GM18505 (cell line): Measurements from ENCODE around the gene TSPAN16.

Experiments used
- ATAC-seq: cut with Tn5 transposase; IDR thresholded peaks from one replicate; pipeline ENCODE4 v1.9.1; 2021; ENCODE audit not compliant: unreplicated experiment
- POLR2A ChIP-seq: IDR thresholded peaks from 4 replicates; pipeline ENCODE4 v1.6.1; 2011; ENCODE audit warnings: borderline replicate concordance; ENCODE audit not compliant: insufficient read depth, insufficient read length; ENCODE audit errors: extremely low read depth

The TSPAN16 gene, protein sequence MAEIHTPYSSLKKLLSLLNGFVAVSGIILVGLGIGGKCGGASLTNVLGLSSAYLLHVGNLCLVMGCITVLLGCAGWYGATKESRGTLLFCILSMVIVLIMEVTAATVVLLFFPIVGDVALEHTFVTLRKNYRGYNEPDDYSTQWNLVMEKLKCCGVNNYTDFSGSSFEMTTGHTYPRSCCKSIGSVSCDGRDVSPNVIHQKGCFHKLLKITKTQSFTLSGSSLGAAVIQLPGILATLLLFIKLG

DNA sequence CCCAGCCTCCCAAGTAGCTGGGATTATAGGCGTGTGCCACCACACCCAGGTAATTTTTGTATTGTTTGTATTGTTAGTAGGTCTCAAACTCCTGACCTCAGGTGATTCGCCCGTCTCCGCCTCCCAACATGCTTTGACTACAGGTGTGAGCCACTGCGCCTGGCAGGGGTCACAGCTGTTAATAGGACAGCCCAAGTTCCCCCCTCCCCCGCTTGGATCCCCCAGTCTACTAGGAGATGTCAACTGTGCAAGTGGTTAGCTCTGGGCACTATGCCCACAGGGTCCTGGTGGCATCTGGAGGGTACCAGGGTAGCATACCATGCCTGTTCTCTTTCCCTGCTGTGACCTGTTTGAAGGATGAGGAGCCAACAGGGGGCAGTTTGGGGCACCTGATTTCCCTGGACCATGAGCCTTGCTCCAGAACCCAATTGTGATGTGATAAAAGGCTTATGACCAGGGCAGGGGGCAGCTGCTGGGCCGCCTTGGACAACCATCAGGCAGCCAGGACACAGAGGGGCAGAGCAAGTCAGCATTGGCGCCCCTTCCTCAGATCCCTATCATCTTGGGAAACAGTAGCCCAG, at the start of gene TSPAN16:
TSPAN16 (plus strand) TSS at position 496 of the 581 bp plus-strand sequence. CDS start 138 bp downstream, outside the sequence.
- ATAC-seq = no peak

DNA sequence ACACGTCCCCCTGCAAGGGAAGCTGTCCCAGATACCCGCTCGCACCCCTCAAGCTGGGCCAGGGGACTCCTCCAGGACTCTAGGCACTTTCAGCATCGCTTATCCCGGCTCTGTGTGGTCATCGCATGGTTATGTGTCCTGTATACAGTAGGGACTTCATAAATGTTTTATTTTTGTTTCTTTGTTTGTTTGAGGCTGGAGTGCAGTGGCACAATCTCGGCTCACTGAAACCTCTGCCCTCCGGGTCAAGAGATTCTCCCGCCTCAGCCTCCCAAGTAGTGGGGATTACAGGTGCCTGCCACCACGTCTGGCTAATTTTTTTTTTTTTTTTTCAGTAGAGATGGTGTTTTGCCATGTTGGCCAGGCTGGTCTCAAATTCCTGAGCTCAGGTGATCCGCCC, 49.0 kb upstream of the TSPAN16 start:
- TF ChIP-seq POLR2A = no peak
- ATAC-seq = no peak

More for the DNA sequence above, at the start of gene TSPAN16:
- no peak for TF ChIP-seq POLR2A

DNA sequence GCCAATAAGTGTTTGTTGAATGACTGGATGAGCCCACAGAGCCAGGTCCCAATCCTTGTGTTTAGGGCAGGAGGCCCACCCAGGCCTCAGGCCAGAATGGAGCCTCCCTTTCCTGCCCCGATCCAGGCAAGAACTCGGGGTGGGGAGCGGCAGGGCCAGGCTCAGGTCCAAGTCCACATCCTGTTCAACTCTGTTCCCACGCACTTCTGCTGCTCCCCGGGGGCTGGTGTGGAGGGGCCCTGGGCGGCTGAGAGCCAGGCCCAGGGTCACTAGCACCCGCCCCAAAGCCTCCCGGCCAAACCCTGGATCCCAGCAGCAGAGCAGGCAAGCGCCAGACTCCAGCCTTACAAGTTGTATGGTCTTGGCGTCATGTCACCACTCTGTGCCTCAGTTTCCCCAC, 48.6 kb upstream of the TSPAN16 start:
- ATAC-seq = no peak
- TF ChIP-seq POLR2A = no peak

DNA sequence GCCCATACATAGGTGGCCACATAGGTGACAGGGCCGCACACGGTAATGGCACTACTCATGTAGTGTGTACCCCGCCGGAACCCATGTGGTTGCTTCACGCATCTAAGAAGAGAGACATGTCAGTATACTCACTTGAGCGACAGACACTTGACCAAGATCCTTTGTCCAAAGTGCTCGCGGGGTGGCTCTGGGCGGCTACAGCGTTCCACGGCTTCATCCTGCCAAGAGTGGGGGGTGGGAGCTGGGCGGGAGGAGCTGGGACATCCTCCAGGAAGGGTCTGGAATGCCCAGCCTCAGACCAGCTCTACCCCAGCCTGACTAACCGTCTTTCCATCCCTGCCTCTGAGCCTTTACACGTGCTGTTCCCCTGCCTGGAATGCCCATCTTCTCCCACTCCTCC, 48.0 kb upstream of the TSPAN16 start:
- ATAC-seq = no peak
- TF ChIP-seq POLR2A = no peak

DNA sequence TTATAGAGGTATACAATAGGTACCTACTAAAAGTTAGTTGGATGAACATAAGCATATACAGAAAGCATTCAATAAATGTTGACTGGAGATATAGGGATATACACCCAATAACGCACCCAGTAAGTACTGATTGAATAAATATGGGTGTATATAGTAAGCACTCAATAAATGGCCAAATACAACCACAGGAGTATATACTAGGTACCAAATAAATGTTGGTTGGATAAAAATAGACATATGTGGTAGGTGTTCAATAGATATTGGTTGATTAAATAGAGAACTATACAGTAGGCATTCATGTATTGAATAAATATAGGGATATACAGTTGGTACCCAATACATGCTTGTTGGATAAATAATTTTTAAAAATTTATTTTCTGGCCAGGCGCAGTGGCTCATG, 47.1 kb upstream of the TSPAN16 start:
- no peak for TF ChIP-seq POLR2A
- ATAC-seq = no peak

DNA sequence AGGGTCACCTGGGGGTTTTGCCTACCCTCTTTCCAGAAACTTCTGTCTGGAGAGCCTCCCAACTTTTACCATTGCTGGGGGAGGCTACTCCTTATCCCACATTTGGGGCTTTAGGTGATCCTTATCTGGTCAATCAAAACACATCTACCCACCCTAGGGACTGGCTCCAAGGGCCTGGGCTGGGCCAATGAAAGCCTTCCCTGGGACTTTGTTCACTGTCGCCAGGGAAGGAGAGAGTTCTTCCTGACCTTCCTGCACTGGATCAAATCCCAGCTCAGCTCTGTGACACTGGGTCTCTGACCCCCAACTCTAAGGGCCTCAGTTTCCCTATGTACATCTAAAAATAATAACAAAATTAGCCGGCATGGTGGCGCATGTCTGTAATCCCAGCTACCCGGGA, 44.7 kb upstream of the TSPAN16 start:
- no peak for ATAC-seq
- TF ChIP-seq POLR2A = no peak

DNA sequence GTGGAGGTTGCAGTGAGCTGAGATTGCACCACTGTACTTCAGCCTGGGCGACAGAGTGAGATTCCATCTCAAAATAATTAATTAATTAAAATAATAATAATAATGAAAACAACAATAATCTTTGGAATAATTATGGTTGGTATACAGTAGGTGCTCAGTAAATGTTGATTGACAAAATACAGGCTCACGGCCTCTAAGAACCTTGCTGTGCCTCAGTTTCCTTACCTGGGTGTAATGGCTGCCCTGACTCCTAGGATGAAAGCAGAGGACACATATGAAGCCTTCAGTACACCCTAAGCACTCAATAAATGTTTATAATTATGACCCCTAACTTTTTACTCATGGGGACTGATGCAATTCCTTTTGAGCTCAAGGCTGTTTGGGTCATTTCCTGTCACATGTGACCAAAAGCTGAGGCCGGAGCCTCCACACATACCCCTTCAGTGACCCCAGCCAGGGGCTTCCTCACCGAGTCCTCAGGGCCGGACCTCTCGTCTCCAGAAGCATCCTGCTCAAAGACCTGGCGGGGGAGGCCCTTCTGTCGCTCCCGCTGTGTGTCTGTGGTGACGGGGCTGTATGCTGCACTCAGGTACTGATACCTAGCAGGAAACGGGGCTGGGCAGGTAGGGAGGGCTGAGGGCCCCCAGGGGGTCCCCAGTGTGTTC, 44.2 kb upstream of the TSPAN16 start:
- no peak for TF ChIP-seq POLR2A
- ATAC-seq = no peak

DNA sequence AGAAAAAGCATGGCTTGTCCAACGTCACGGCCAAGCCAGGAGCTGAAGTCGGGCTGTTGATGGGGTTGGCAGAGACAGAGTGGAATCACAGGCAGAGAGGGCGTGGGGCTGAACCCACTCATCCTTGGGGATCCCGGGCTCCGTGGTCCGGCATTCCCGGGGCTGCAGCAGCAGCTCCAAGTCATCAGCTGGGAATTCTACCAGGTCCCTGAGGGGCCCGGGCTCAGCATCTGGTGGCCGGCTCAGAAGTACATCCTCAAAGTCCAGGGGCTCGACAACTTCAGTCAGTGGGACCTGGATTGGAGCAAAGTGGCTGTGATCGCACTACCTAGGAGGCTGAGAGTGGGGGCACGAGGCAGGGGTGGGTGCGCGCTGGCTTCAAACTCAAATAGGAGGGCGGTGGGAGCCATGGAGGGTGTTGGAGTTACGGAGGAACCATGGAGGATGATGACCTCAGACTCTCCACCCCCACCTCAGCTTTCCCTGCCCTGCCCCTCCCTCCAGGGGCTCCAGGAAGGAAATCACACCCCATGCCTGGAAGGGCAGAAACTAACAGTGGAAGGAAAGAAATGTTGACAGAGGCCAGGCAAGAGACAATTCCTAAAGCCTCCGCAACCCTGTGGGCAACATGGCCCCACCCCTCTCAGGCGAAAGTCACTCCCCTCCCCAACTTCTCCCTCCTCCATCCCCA, 43.1 kb upstream of the TSPAN16 start:
- no peak for TF ChIP-seq POLR2A

DNA sequence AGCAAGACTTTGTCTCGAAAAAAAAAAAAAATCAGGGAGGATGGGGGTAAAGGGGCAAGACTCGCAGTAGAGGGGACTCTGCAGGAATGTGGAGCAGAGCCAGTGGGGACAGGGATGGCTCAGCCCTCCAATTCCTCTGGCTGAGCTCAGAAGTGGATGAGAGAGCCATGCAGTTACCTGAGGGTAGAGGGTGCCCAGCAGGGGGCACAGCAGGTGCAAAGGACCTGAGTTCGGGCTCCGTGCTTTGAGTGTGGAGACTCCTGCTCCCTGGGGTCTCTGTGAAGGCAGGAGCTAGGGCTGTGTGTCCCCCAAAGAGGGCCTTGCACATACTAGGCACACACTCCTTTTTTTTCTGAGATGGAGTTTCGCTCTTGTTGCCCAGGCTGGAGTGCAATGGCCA, 41.3 kb upstream of the TSPAN16 start:
- ATAC-seq = no peak
- TF ChIP-seq POLR2A = no peak

More for the DNA sequence above, 43.1 kb upstream of the TSPAN16 start:
- no peak for ATAC-seq

DNA sequence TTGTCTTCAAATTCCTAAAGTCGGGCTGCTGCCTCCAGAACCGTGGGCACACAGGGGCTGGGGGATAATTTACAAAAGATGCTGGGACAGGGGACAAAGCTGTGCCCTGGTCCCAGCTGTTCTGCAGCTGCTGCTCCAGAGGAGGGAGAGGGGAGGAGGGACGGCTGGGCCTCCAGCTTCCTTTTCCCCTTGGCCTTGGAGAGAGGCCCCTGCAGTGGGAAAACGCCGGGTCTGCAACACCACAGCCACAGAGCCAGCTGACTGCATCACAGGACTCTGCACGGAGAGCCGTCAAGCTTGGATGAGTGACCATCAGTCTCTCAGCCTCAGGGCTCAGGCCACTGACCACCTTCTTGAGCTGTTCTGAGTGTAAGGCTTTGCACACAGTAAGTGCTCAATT, 39.8 kb upstream of the TSPAN16 start:
- TF ChIP-seq POLR2A = no peak
- no peak for ATAC-seq

DNA sequence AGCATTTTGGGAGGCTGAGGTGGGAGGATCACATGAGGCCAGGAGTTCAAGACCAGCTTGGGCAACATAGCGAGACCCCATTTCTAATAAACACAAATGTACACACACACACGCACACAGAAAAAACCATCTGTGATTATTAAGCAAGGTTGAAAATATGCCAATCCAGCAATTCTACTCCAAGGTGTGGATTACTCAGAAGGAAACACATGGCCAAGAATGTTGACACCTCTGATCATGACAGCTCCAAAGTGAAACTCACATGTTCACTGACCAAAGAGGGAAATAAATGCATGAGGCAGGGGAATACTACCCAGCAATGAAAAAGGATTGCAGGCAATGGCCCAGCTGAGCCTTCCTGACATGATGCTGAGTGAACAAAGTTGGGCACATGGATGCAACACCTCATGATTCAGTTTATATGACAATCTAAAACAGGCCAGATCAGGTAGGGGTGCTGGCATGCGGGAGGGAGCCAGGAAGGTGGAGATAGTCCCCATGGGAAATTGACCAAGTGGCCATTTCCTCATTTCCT, 38.0 kb upstream of the TSPAN16 start:
- no peak for TF ChIP-seq POLR2A

DNA sequence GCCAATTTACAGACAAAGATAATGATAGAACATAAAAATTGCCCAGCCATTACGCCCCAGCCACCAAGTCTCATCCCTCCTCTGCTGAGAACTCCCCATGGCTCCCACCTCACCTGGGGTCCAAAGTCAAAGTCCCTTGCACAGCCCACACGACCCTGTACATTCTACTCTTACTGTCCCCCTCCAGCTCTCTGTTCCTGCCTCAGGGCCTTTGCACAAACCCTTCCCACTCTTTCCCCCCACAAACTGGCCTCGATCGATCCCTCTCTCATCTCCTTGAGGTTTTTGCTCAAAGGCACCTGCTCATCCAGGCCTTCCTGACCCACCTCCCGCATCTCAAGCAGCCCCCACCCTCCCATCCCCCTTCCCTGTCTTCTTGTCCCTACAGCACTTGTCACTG, 35.0 kb upstream of the TSPAN16 start:
- no peak for TF ChIP-seq POLR2A
- no peak for ATAC-seq

More for the DNA sequence above, 38.0 kb upstream of the TSPAN16 start:
- no peak for ATAC-seq

DNA sequence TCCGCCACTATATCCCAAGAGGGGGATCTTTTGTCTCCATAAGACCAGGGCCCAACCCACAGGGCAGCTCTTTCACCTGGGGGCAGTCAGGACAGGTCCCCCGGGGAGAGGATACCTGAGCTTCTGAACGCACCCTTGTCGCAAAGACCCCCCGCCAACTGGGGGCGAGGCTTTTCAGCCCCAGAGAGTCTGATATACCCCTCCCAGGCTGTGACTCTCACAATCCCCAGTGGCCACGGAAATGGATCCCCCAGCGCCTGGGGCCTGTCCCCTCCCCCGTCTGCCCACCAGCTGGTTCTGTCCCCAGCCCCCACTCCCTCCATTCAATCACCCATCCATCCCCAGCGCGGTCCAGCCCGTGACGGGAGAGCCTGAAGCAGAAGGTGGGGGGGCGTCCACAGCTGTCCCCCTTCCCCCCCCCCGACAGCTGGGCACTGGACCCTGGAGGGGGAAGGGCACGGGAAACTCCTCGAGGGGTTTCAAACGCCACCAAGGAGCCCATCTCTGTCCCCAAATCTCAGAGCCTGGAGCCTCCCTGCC, 34.5 kb upstream of the TSPAN16 start:
- ATAC-seq = no peak

More for the DNA sequence above, 34.5 kb upstream of the TSPAN16 start:
- TF ChIP-seq POLR2A = no peak
